Heart left ventricle (tissue), 16 donors: Measurements from ENCODE around the gene FGF22. TPM values are rescaled to one million over a fixed set of nuclear protein-coding genes. Genes with fewer than 3 reads are reported as not detected.
"Not testable (repeated sequence)": the region's sequence is repeated elsewhere in the genome, so short reads cannot be mapped to it uniquely, and the experiment has no call there.

Source experiments
- ATAC-seq, 4 donors: fragments of 200-7000 bp; cut with Tn5 transposase; one replicate each; pipeline ENCODE4 v1.9.1; 2020 to 2022; ENCODE audit warnings: moderate library complexity in 4 of 4, mild to moderate bottlenecking in 3 of 4, moderate number of reproducible peaks in 1 of 4
- DNase-seq, 5 donors: peaks; one replicate each; pipeline ENCODE4 v3.0.0-alpha.2; 2020
- H3K27ac ChIP-seq, 12 donors: fragments of 200-600 bp; sonication (generic) in 4 of 12; one replicate each; pipeline versions ENCODE4 v1.5.0 to v1.8.0; 2016 to 2022; ENCODE audit warnings: mild to moderate bottlenecking in 2 of 12
- H3K27me3 ChIP-seq, 9 donors: fragments of 200-600 bp; sonication (generic) in 2 of 9; one replicate each; pipeline versions ENCODE4 v1.5.1 to v1.8.0; 2016 to 2022; ENCODE audit warnings: mild to moderate bottlenecking in 3 of 9
- H3K36me3 ChIP-seq, 9 donors: fragments of 200-600 bp; sonication (generic) in 2 of 9; one replicate each; pipeline versions ENCODE4 v1.5.0 to v1.8.0; 2018 to 2022; ENCODE audit warnings: mild to moderate bottlenecking in 2 of 9
- H3K4me1 ChIP-seq, 12 donors: fragments of 200-600 bp; sonication (generic) in 4 of 12; one replicate each; pipeline versions ENCODE4 v1.5.0 to v1.8.0; 2016 to 2022; ENCODE audit warnings: mild to moderate bottlenecking in 3 of 12
- H3K4me3 ChIP-seq, 12 donors: fragments of 200-600 bp; sonication (generic) in 4 of 12; one replicate each; pipeline versions ENCODE4 v1.5.0 to v1.8.0; 2017 to 2022; ENCODE audit warnings: mild to moderate bottlenecking in 9 of 12, moderate library complexity in 4 of 12
- H3K9me3 ChIP-seq, 12 donors: fragments of 200-600 bp; sonication (generic) in 4 of 12; one replicate each; pipeline versions ENCODE4 v1.5.0 to v1.8.0; 2016 to 2022; ENCODE audit warnings: mild to moderate bottlenecking in 1 of 12
- CTCF ChIP-seq, 12 donors: fragments of 200-600 bp; sonication (generic) in 4 of 12; IDR thresholded peaks; one replicate each; pipeline versions ENCODE4 v1.5.0 to v1.8.0; 2018 to 2022; ENCODE audit warnings: antibody characterized with exemption in 12 of 12, mild to moderate bottlenecking in 5 of 12
- POLR2A ChIP-seq, 2 donors: fragments of 450-650 bp; IDR thresholded peaks; one replicate each; pipeline ENCODE4 v1.6.1; 2017; ENCODE audit warnings: antibody characterized with exemption in 2 of 2, mild to moderate bottlenecking in 2 of 2, moderate library complexity in 2 of 2
- WGBS, 4 donors: extraction: QIAGEN DNeasy Blood & Tissue Kit in 2 of 4; methylation state at CpG; one replicate each; pipeline versions ENCODE4 v1.1.5 to v1.1.7; 2013 to 2018; 5-methylcytosine and 5-hydroxymethylcytosine counted together
- intact Hi-C, 10 donors: fragments of 100-400 bp; cut with DNase I; formaldehyde crosslinking; loops; one replicate each; pipeline versions ENCODE4 v1.11.1 to v1.14.2; 2022
- polyA plus RNA-seq, 2 donors: library from polyadenylated mRNA; stranded (reverse); fragments of 200-250 nt; gene quantifications; one replicate each; pipeline ENCODE4 v1.2.3, GENCODE V29; 2013
- total RNA-seq, 9 donors: library from RNA; depleted of rRNA in 2 of 9; stranded (reverse); fragments of >200 nt in 2 of 9; fragmentation: NEBNext Ultra II Directional in 3 of 9; extraction: Animal tissue kit (Norgen Biotek cat#: 25700) in 3 of 9; gene quantifications; one replicate each; pipeline versions ENCODE4 v1.1.0 to v1.2.4, GENCODE V29; 2016 to 2023
- donor health status: ischemic (EF 13 %, LVEDD 7.1; RV severe dilation, severe dysfunction).
- donor health status: healthy with polysubstance abuse.
- donor health status: DM: no; HTN: yes; CAD: no.
- donor health status: DM: no; HTN: no; CAD: no.
- donor health status: ischemic (EF 25% LVEDD 6.9; RV normal size, moderate dysfunction).
- donor health status: ischemic (EF 25% LVEDD 5.7; RV mildly dilated, moderate dysfunction).
- donor health status: healthy.
- donor health status: DM: yes; HTN: yes; CAD: no.
- donor health status: ischemic (EF 35%, LVEDD 5.7; RV mildly dilated, moderate dysfunction).
- donor health status: nonischemic (EF 11% LVEDD 7.7; RV severe dilation, severe dysfunction).
- donor health status: DM: yes; HTN: yes; CAD: no.
- donor health status: PGD.
- donor health status: ischemic (EF 29% LVEDD 5.4; RV normal size, mild dysfunction).
- donor health status: nonischemic (EF 23%, LVEDD 6.1; RV moderate dilation, normal function).

Gene FGF22
- total and polyA plus RNA-seq, 11 donors, result 0.07 to 0.36 (median 0.16) TPM; not detected in 6

- ATAC-seq (no peak), DNase-seq (no peak)
- H3K27ac ChIP-seq, result no peak overlapping the region
- H3K9me3 ChIP-seq, result no peaks in the 10 kb centered on the region
- peaks cover 0 to 74% (median 51%) of the 10 kb centered on the region in 9 donors for H3K36me3 ChIP-seq
- H3K4me3 ChIP-seq, result no peak overlapping the region
- peaks cover 0 to 5% (median 0%) of the 10 kb centered on the region in 12 donors for H3K4me1 ChIP-seq
- no peak for TF ChIP-seq CTCF (IDR thresholded peaks at IDR 0.05)
- TF ChIP-seq POLR2A (IDR thresholded peaks at IDR 0.05), result no peak
- peaks cover 0 to 3% (median 0%) of the 10 kb centered on the region in 9 donors for H3K27me3 ChIP-seq
- WGBS, 4 donors, result 95 to 98% (median 96%) methylated on average over 37 to 47 of the region's 47 CpGs
- intact Hi-C loops, result no loop called here
Measured at GRCh38 chr19:619286-620002, 20.2 kb upstream of the FGF22 start.

DNA sequence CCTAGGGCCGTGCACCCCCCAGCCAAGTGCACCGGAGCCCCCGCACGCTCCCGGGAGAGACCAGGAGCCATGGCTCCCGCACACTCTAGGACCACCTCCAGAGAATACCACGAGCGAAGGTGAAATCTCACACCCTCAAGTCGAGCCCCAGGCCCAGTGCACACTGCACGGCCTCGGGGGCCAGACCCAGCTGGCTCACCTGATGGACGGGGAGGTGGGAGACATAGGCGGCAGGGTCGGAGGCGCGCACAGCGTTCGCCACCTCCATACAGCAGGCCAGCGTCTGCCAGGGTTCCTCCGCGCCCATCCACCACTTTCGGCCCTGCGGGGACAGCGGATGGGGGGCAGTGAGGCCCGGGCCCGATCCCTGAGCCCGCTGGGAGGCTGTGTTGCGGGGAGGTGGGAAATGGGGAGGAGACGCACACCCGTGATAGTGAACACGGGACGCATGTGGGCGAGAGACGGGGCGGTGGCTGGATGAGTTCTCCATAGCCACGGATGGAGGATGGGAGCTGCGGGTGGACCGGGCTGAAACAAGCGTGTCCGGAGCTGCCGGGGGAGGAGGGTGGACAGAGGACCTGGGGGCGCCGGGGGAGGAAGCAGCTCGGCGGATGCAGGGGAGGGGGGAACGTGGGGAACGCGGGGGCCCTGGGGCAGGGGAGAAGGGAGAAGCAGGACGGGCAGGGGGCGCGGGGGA, 19.4 kb upstream of the FGF22 start:
- H3K9me3 ChIP-seq, result no peaks in the 10 kb centered on the region
- intact Hi-C loops, result no loop called here
- H3K27ac ChIP-seq, result no peak overlapping the region
- H3K36me3 ChIP-seq, result peaks cover 0 to 83% (median 59%) of the 10 kb centered on the region in 9 donors
- no peak for ATAC-seq
- TF ChIP-seq CTCF (IDR thresholded peaks at IDR 0.05) (no peak), POLR2A (IDR thresholded peaks at IDR 0.05) (no peak)
- WGBS, 4 donors, result 92 to 95% (median 94%) methylated on average over 18 to 51 of the region's 51 CpGs
- H3K4me3 ChIP-seq, result no peak overlapping the region
- H3K27me3 ChIP-seq, result peaks cover 0 to 3% (median 0%) of the 10 kb centered on the region in 9 donors
- no peak for DNase-seq
- H3K4me1 ChIP-seq, result peaks cover 0 to 5% (median 0%) of the 10 kb centered on the region in 12 donors

DNA sequence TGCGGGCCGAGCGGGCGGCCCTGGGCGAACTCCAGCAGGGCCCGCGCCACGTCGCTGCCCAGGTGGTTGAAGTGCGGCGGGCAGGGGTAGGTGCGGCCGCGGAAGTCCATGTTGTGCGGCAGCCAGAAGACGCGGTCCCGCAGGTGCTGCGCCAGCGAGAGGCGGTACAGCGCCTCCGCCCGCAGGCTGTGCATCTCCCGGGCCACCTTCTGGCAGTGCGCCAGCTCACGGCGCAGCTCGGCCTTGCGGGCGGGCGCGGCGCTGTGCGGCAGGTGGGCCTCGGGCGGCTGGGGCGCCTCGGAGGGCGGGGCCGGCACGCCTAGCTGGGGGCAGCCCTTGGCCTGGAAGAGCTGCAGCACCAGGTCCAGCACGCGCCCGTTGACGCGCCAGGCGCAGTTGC, 18.5 kb upstream of the FGF22 start:
- WGBS, 4 donors, result 97 to 99% (median 98%) methylated on average over 17 to 48 of the region's 48 CpGs
- not testable (repeated sequence) for DNase-seq
- H3K36me3 ChIP-seq, result peaks cover 3 to 89% (median 67%) of the 10 kb centered on the region in 9 donors

GRCh38 chr19:621819-622218, 17.9 kb upstream of the FGF22 start:
- no peaks in the 10 kb centered on the region for H3K9me3 ChIP-seq
- intact Hi-C loops, result no loop called here
- peaks cover 3 to 88% (median 67%) of the 10 kb centered on the region in 9 donors for H3K36me3 ChIP-seq
- ATAC-seq (no peak), DNase-seq (no peak)
- no peak for TF ChIP-seq CTCF (IDR thresholded peaks at IDR 0.05)
- no peak for TF ChIP-seq POLR2A (IDR thresholded peaks at IDR 0.05)
- no peaks in the 10 kb centered on the region for H3K27me3 ChIP-seq
- 93 to 96% (median 94%) methylated on average over 14 to 24 of the region's 24 CpGs for WGBS, 4 donors
- H3K27ac ChIP-seq, result no peak overlapping the region
- no peak overlapping the region for H3K4me3 ChIP-seq
- H3K4me1 ChIP-seq, result no peaks in the 10 kb centered on the region

More for the DNA sequence above, 18.5 kb upstream of the FGF22 start:
- H3K9me3 ChIP-seq, H3K4me3 ChIP-seq, H3K27ac ChIP-seq, intact Hi-C loops, H3K27me3 ChIP-seq, ATAC-seq, H3K4me1 ChIP-seq: not testable (repeated sequence)
